Activated T-helper 1 cell treated with Interleukin-2 at 50 U/mL for 16 hours (primary cell): ENCODE measurements around the gene COX14.
"Not testable (repeated sequence)": the region's sequence is repeated elsewhere in the genome, so short reads cannot be mapped to it uniquely, and the experiment has no call there.

ENCODE experiments used
- DNase-seq: peaks from one replicate; pipeline ENCODE4 v3.0.0-alpha.2; 2020; ENCODE audit warnings: low read depth

Gene COX14

GRCh38 chr12:50107416-50108268 is 4.4 kb upstream of the COX14 start:
- DNase-seq: no peak

- no peak for DNase-seq
Observed at GRCh38 chr12:50109319-50109718, 2.7 kb upstream of the COX14 start.

GRCh38 chr12:50110127-50110761 is 1.8 kb upstream of the COX14 start:
- DNase-seq: no peak

DNA sequence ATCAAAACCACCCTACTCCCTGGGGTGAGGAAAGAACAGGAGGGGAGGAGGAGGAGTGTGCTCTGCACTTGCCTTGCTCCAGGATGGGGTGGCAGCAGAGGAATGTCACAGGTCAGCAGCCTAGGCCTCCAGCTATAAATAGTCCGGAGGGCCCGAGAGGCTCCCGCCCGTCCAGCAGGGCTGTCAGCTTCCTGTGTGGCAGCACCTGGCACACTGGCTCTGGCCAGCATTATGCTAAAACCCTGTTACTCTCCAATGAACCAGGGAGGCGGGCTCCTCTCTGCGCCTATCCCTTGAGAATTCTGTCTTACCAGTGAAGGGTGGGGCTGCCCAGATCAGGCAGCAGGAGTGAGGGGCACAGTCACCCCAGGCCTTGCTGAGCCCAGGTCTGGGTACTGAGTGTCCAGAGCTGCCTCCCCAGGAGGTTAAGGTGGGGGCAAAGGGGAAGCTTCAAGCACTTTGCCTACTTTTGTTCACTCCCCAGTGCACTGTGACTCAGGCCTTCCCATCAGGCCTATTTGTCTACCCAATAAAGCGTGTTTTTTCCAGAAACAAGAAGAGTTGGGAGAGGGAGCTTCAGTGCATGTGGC is 1.2 kb upstream of the COX14 start:
- DNase-seq: no peak

GRCh38 chr12:50111395-50111692 is 692 bp upstream of the COX14 start:
- no peak for DNase-seq

DNA sequence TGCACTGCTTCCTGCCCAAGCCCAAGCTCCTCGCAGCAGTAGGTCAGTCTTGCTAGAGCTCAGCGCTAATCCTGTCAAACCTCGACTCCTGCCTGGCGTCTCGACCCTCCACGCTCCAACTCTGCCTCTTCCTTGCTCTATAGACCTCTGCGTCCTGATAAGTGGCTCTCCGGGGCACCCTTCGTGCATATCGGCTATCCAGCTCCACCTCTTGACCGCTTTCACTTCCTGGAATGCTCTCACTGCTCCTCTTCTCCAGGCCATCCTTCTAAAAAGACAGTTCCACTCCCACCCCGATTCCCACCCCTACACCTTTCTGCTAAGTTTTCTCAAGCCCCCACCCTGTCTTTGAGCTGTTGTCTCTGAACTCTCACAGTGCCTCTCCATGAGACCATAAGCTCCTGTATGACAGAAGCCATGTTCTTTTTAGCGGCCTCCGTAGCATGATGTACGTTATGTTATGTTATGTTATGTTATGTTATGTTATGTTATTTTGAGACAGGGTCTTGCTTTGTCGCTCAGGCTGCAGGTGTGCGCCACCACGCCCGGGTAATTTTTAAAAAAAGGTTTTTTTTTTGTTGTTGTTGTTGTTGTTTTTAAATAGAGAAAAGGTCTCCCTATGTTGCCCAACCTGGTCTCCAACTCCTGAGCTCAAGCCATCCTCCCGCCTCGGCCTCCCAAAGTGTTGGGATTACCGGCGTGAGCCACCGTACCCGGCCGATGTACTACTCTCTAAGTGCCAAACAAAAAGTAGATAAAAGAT is 601 bp downstream of the COX14 start:
- DNase-seq: no peak

GRCh38 chr12:50117057-50117622 is 5.1 kb downstream of the COX14 start:
- no peak for DNase-seq

- no peak for DNase-seq
Observed at GRCh38 chr12:50119387-50119786, 7.4 kb downstream of the COX14 start.

- no peak for DNase-seq
Observed at GRCh38 chr12:50120521-50120920, 8.5 kb downstream of the COX14 start.

GRCh38 chr12:50120953-50121352 is 8.9 kb downstream of the COX14 start:
- no peak for DNase-seq

DNA sequence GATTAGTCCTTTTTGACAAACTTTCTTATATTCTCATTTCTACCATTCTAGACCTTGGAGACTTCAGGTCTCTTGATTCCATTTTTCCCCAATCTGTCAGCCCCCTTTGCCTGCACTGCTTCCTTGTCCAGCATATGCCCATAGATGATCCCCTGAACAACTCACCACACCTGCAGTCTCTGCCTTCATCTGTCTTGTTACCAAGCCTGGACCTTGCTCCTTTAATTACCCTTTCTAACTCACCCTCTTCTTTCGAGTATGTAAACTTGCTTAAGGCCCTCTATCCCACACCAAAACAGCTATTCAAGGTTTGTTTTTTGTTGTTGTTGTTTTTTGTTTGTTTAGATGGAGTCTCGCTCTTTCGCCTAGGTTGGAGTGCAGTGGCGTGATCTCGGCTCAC is 9.6 kb downstream of the COX14 start:
- no peak for DNase-seq

GRCh38 chr12:50123203-50123602 is 11.2 kb downstream of the COX14 start:
- DNase-seq: no peak

DNA sequence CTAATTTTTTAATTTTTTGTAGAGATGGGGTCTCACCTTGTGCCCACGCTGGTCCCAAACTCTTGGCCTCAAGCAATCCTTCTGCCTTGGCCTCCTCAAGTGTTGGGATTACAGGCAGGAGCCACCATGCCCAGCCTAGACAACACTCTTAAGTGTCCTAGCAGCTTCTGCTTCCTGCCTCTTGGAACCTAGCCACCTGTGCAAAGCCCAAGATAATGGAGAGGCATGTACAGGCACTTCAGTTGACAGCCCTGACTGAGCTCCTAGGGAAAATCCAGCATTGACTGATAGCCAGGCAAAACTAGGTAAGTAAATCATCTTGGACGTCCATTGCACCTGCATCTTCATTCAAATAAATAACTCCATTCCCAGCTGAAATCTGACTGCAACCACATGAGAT is 15.5 kb downstream of the COX14 start:
- DNase-seq: no peak

DNA sequence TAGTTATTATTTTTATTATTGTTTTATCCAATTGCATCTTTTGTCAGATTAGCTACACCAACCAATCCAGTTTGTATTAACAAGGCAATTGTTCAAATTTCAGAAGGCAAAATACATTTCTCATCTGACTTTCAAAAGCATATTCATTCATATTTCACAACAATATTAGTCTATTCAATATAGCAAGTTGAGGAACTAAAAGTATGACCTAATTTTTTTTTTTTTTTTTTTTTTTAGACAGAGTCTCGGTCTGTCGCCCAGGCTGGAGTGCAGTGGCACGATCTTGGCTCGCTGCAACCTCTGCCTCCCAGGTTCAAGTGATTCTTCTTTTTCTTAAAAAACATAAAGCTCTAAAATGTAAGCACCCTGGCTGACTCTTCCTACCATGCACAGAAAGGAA is 17.3 kb downstream of the COX14 start:
- DNase-seq: no peak

DNA sequence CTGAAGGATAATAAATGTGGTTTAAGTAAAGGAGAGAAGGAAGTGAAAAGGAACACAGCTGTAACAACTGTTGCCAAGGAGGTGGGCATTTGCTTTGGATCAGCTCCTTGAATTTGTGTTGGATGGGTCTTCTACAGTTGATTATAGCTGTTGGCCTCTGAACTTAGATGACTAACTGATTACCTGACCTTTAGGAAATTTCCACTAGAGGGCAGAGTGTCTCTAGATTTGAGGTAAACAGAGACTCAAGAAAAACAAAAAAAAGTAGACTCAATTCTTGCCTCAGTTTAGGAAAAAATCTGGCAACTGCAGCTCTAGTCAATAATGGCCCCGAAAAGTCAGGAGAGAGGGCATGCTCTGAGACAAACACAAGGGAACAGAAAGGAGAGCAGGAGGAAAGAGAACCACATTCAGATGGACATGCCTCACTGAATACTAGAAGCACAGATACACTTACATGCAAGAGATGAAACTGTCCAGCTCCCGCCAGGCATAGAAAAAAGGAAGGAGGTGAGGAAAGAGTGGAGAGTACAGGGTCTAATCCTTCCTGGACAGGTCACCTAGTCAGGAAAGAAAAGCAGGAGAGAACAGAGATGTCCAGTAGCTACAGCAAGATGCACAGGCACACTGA is 20.6 kb downstream of the COX14 start:
- DNase-seq: no peak

GRCh38 chr12:50142993-50143392 is 31.0 kb downstream of the COX14 start:
- no peak for DNase-seq

DNA sequence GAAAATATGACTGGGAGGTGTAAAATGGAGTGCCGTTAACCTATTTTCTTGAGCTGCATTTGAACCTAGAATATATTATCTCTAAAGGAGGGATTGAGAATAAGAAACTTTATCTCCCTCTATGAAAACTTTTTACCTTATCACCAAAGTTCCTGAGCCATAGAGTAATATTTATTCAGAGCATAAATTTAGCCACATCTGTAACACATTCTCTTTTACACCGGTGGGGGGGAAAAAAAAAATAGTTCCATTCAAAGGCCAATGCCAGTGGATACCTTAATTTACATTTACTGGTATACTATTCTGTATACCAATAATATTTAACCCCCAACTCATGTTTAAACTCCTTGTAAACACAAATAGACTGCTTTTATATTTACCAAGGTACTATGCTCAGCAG is 33.4 kb downstream of the COX14 start:
- DNase-seq: no peak

DNA sequence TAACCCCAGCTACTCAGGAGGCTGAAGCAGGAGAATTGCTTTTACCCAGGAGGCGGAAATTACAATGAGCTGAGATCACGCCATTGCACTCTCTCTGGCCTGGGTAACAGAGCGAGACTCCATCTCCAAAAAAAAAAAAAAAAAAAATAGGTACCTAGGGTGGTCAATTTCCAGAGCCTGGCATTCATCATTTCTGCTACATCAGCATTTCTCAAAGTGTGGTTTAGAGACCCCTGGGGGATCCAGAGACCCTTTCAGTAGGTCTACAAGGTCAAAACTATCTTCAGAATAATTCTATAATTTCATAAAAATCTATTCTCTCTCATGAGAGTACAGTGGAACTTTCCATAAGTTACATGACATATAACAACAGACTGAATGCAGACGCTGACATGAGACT is 35.2 kb downstream of the COX14 start:
- DNase-seq: no peak

GRCh38 chr12:50148011-50148410 is 36.0 kb downstream of the COX14 start:
- DNase-seq: not testable (repeated sequence)

GRCh38 chr12:50149311-50149710 is 37.3 kb downstream of the COX14 start:
- no peak for DNase-seq

- no peak for DNase-seq
Observed at GRCh38 chr12:50151047-50151687, 39.1 kb downstream of the COX14 start.
